HepG2 (cell line): Measurements from ENCODE around the gene CSNK1G1. TPM values are rescaled to one million over a fixed set of nuclear protein-coding genes. Genes with fewer than 3 reads are reported as not detected.

Experiments
- AFF4 ChIP-seq: sonication (generic); formaldehyde crosslinking; IDR thresholded peaks from 2 replicates; pipeline ENCODE4 v1.4.0; 2020; ENCODE audit warnings: missing genetic modification reagents
- ARID2 ChIP-seq: sonication (generic); formaldehyde crosslinking; IDR thresholded peaks from 2 replicates; pipeline ENCODE4 v1.8.1; 2022; ENCODE audit warnings: mild to moderate bottlenecking, missing genetic modification reagents, borderline replicate concordance
- BCL3 ChIP-seq: sonication (generic); formaldehyde crosslinking; IDR thresholded peaks from 2 replicates; pipeline ENCODE4 v1.5.1; 2020; ENCODE audit warnings: mild to moderate bottlenecking, missing genetic modification reagents, moderate library complexity
- CBX5 ChIP-seq: sonication (generic); formaldehyde crosslinking; IDR thresholded peaks from 2 replicates; pipeline ENCODE4 v1.4.0; 2020; ENCODE audit warnings: missing genetic modification reagents, borderline replicate concordance
- DNMT3B ChIP-seq: conservative IDR thresholded peaks from 2 replicates; pipeline ENCODE4 v1.6.1; 2016; ENCODE audit warnings: missing biosample characterization, control low read depth
- ELF4 ChIP-seq: sonication (generic); formaldehyde crosslinking; IDR thresholded peaks from 2 replicates; pipeline ENCODE4 v1.5.0; 2020; ENCODE audit warnings: missing genetic modification reagents, mild to moderate bottlenecking, moderate library complexity, borderline replicate concordance
- GLMP ChIP-seq: sonication (generic); formaldehyde crosslinking; IDR thresholded peaks from 2 replicates; pipeline ENCODE4 v1.9.0; 2021; ENCODE audit warnings: missing genetic modification reagents, mild to moderate bottlenecking, borderline replicate concordance
- KDM2A ChIP-seq: sonication (generic); formaldehyde crosslinking; IDR thresholded peaks from 2 replicates; pipeline ENCODE4 v1.4.0; 2020; ENCODE audit warnings: low read depth, missing genetic modification reagents, borderline replicate concordance
- NCOA5 ChIP-seq: sonication (generic); formaldehyde crosslinking; IDR thresholded peaks from 2 replicates; pipeline ENCODE4 v1.4.0; 2020; ENCODE audit warnings: missing genetic modification reagents
- POGK ChIP-seq: sonication (generic); formaldehyde crosslinking; conservative IDR thresholded peaks from 2 replicates; pipeline ENCODE4 v1.8.0; 2022; ENCODE audit warnings: mild to moderate bottlenecking, moderate library complexity, missing genetic modification reagents
- POGZ ChIP-seq: sonication (generic); formaldehyde crosslinking; IDR thresholded peaks from 2 replicates; pipeline ENCODE4 v1.4.0; 2020; ENCODE audit warnings: mild to moderate bottlenecking, missing genetic modification reagents
- POLR2AphosphoS5 ChIP-seq: IDR thresholded peaks from 2 replicates; pipeline ENCODE4 v1.6.1; 2012; ENCODE audit warnings: low read depth, low read length
- RAD51 ChIP-seq: fragments of 450-650 bp; IDR thresholded peaks from 2 replicates; pipeline ENCODE4 v1.6.1; 2016; ENCODE audit warnings: borderline replicate concordance
- SALL1 ChIP-seq: sonication (generic); formaldehyde crosslinking; IDR thresholded peaks from 2 replicates; pipeline ENCODE4 v1.8.0; 2022; ENCODE audit warnings: mild to moderate bottlenecking, missing genetic modification reagents
- SAP130 ChIP-seq: IDR thresholded peaks from 2 replicates; pipeline ENCODE4 v1.6.1; 2016; ENCODE audit warnings: low read depth
- SRY ChIP-seq: sonication (generic); formaldehyde crosslinking; IDR thresholded peaks from 2 replicates; pipeline ENCODE4 v1.8.0; 2022; ENCODE audit warnings: mild to moderate bottlenecking, missing genetic modification reagents
- STAG1 ChIP-seq: sonication (generic); formaldehyde crosslinking; IDR thresholded peaks from 2 replicates; pipeline ENCODE4 v1.4.0; 2020; ENCODE audit warnings: missing genetic modification reagents
- TIGD3 ChIP-seq: sonication (generic); formaldehyde crosslinking; IDR thresholded peaks from 2 replicates; pipeline ENCODE4 v1.5.1; 2020; ENCODE audit warnings: mild to moderate bottlenecking, missing genetic modification reagents, borderline replicate concordance
- ZNF143 ChIP-seq: sonication (generic); formaldehyde crosslinking; IDR thresholded peaks from 2 replicates; pipeline ENCODE4 v1.4.0; 2020; ENCODE audit warnings: missing genetic modification reagents
- ZNF768 ChIP-seq: sonication (generic); formaldehyde crosslinking; IDR thresholded peaks from 2 replicates; pipeline ENCODE4 v1.4.0; 2020; ENCODE audit warnings: missing genetic modification reagents
- ZZZ3 ChIP-seq: sonication (generic); formaldehyde crosslinking; IDR thresholded peaks from 2 replicates; pipeline ENCODE4 v1.4.0; 2020; ENCODE audit warnings: missing genetic modification reagents, mild to moderate bottlenecking, borderline replicate concordance
- polyA plus RNA-seq, 8 experiments: library from polyadenylated mRNA; depleted of rRNA in 3 of 8; stranded (reverse) in 7 of 8; unstranded in 1 of 8; fragments of >200 nt; fragmentation: Illumina TruSeq in 4 of 8; extraction: Trizol in 4 of 8; gene quantifications; 2 replicates each; pipeline versions ENCODE4 v1.2.1 to v1.2.3, GENCODE V29; 2011 to 2016; ENCODE audit warnings: low read depth in 4 of 8, missing spikeins in 1 of 8, mixed read lengths in 1 of 8; ENCODE audit not compliant: insufficient read depth in 1 of 8
- total RNA-seq, 5 experiments: library from RNA; depleted of rRNA; stranded (reverse); fragments of >200 nt; fragmentation: Illumina TruSeq; extraction: Trizol; gene quantifications; 2 replicates each; pipeline ENCODE4 v1.2.3, GENCODE V29; 2016; ENCODE audit warnings: low read depth in 1 of 5

The CSNK1G1 gene
- total and polyA plus RNA-seq, 2 of the 13 experiments (the other 11 are each of a cell fraction or from before 2014, with no cell fraction given) = 8.5 to 12.6 TPM

GRCh38 chr15:64355944-64356709 is at the start of gene CSNK1G1 (continued):
- TF ChIP-seq BCL3 (CRISPR knock-in tag) (no peak), POGZ (CRISPR knock-in tag) (no peak; the same call in 1 of the 2 replicates), POGK (CRISPR knock-in tag) (no peak), RAD51 (no peak), CBX5 (CRISPR knock-in tag) (no peak), KDM2A (CRISPR knock-in tag) (peak; percentile 85; the same call in 1 of the 2 replicates), GLMP (CRISPR knock-in tag) (no peak), ZNF768 (CRISPR knock-in tag) (no peak), NCOA5 (CRISPR knock-in tag) (no peak), POLR2AphosphoS5 (no peak; the same call in none of the 2 replicates), SRY (CRISPR knock-in tag) (no peak), ELF4 (CRISPR knock-in tag) (peak; percentile 71; the same call in 1 of the 2 replicates), SALL1 (CRISPR knock-in tag) (no peak; the same call in 1 of the 2 replicates), AFF4 (CRISPR knock-in tag) (no peak), SAP130 (peak; percentile 98), ARID2 (CRISPR knock-in tag) (no peak), ZZZ3 (CRISPR knock-in tag) (no peak), TIGD3 (CRISPR knock-in tag) (no peak), STAG1 (peak; percentile 65), DNMT3B (no peak), ZNF143 (0 out of 2 replicates have a peak, but pooled peaks have one; percentile 27)
